ENCODE measurements around the gene ZXDC. TPM values are rescaled to one million over a fixed set of nuclear protein-coding genes. Genes with fewer than 3 reads are reported as not detected.

Gene ZXDC
- total and polyA plus RNA-seq, 9 of the 15 experiments (the other 6 are each of a cell fraction or from before 2014, with no cell fraction given) = 0.59 to 13.4 (median 7.3) TPM

DNA sequence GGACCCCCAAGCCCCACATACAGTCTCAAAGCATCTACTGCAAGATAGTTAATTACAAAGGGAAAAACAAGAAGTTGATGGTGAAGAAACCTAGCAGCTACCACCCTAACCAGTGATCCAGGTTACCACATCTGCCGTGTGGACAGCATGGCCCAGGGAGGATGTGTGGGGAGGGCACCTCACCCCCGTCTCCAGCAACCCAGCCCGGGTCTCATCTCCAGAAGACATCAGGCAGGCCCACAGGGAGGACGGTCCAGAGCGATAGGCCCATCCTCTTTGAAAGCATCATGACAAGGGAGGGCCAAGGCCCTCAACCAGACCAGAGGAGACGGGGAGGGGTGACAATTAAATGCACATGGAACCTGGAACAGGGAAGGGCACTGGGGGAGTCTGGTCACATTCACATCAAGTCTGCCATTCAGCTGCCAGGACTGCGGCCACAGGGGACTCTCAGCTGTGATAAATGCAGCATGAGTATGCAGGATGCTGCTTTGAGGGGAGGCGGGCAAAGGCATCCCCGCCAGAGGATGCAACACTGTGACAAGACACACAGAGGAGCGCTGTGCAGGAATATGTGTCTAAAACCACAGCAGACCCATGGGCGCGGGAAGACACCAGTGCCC lies 18.8 kb downstream of the ZXDC start:
- 80% methylated on average over 6 of the region's 12 CpGs for WGBS (ENCODE audit: insufficient coverage, low coverage, missing lambda C conversion rate)
- no peaks in the 10 kb centered on the region for H3K27me3 ChIP-seq (ENCODE audit: control insufficient read depth in 2 of 2, insufficient read depth in 2 of 2, low read length in 2 of 2)
- no peaks in the 10 kb centered on the region for H3K9me1 ChIP-seq (ENCODE audit: control insufficient read depth, insufficient read depth, low read length)
- DNase-seq (ENCODE audit: extremely low read depth in 1 of 4, low spot score in 3 of 4) (no peak), FAIRE-seq (no peak), ATAC-seq (no peak)
- H3K4me2 ChIP-seq (ENCODE audit: insufficient read depth, low read length) = no peak overlapping the region
- H2AFZ ChIP-seq (ENCODE audit: low read depth, low read length) = no peak overlapping the region
- no peaks in the 10 kb centered on the region; the same call in 2 of the 3 replicates for H3K79me2 ChIP-seq (ENCODE audit: control insufficient read depth, insufficient read depth, low read length)
- no peaks in the 10 kb centered on the region for H3K4me1 ChIP-seq (replicated peaks in 1 of 2; ENCODE audit: control insufficient read depth in 2 of 2, insufficient read depth in 2 of 2, low read length in 2 of 2)
- POLR2A ChIA-PET = interaction anchor here (0.7 to 0.8 kb wide), 2 partner anchors 22 to 38 kb away, joined by 3 to 4 read pairs; no protein-coding TSS in a partner anchor
- CTCF ChIA-PET (ENCODE audit: low intra/inter-chr PET ratio) = no interaction called here
- intact Hi-C loops (cut with micrococcal nuclease) (no loop called here), in situ Hi-C loops (cut with MboI) (no loop called here)
- peaks cover 67% of the 10 kb centered on the region for H3K36me3 ChIP-seq (ENCODE audit: control insufficient read depth, insufficient read depth, low read length)
- no peak overlapping the region for H3K9ac ChIP-seq (ENCODE audit: insufficient read depth in 1 of 2, low read depth in 2 of 2, low read length in 2 of 2)
- no peak for TF ChIP-seq HOXB6 (CRISPR knock-in tag; IDR thresholded peaks at IDR 0.05; ENCODE audit: borderline replicate concordance)
- TF ChIP-seq NELFE (IDR thresholded peaks at IDR 0.05; ENCODE audit: insufficient read depth, insufficient read length) = no peak
- TF ChIP-seq, protein P1, sequence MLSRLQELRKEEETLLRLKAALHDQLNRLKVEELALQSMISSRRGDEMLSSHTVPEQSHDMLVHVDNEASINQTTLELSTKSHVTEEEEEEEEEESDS (CRISPR knock-in tag; IDR thresholded peaks at IDR 0.05) = no peak
- H3K27ac ChIP-seq (ENCODE audit: extremely low read depth, low read depth, low read length) = no peak overlapping the region
- no peak overlapping the region for H3K4me3 ChIP-seq
- no peaks in the 10 kb centered on the region for H3K9me3 ChIP-seq (replicated peaks; ENCODE audit: control insufficient read depth, insufficient read depth, low read depth, low read length)
- H4K20me1 ChIP-seq (replicated peaks; ENCODE audit: control insufficient read depth, insufficient read depth, low read length) = no peaks in the 10 kb centered on the region
- no TSS peak for BruUV-seq (replicated peaks)

DNA sequence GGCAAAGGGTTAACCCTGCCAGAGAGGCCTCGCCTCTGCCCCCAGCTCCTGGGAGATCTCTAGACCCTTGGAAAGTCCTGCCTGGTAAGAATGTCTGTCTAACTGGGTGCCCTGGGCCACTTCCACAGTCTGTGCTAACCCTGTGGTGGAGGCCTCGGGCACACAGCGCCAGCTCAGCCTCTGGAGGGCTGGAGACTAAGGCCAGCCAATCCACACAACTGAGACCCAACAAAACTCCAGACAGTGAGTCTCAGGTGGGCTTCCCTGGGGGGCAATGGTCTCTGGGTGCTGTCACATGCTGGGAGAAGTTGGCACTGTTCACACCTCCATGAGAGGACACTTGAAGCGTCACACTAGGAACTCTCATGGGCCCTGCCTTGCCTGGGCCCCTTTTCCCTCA lies 19.5 kb downstream of the ZXDC start:
- DNase-seq (ENCODE audit: extremely low read depth in 1 of 4, low spot score in 3 of 4) (no peak), FAIRE-seq (no peak), ATAC-seq (no peak)
- in situ Hi-C loops (cut with MboI) = no loop called here
- ChIA-PET POLR2A (interaction anchor here (0.6 to 0.8 kb wide), 2 partner anchors 12 to 22 kb away, joined by 3 to 4 read pairs; no protein-coding TSS in a partner anchor), CTCF (ENCODE audit: low intra/inter-chr PET ratio) (no interaction called here)
- no TSS peak for BruUV-seq (replicated peaks)
- intact Hi-C loops (cut with micrococcal nuclease) = no loop called here
- Histone ChIP-seq H3K4me1 (replicated peaks in 1 of 2; ENCODE audit: control insufficient read depth in 2 of 2, insufficient read depth in 2 of 2, low read length in 2 of 2) (no peaks in the 10 kb centered on the region), H3K9me3 (replicated peaks; ENCODE audit: control insufficient read depth, insufficient read depth, low read depth, low read length) (no peaks in the 10 kb centered on the region), H3K79me2 (ENCODE audit: control insufficient read depth, insufficient read depth, low read length) (no peaks in the 10 kb centered on the region; the same call in 2 of the 3 replicates), H3K27ac (ENCODE audit: extremely low read depth, low read depth, low read length) (no peak overlapping the region), H3K9me1 (ENCODE audit: control insufficient read depth, insufficient read depth, low read length) (no peaks in the 10 kb centered on the region), H4K20me1 (replicated peaks; ENCODE audit: control insufficient read depth, insufficient read depth, low read length) (no peaks in the 10 kb centered on the region), H2AFZ (ENCODE audit: low read depth, low read length) (no peak overlapping the region), H3K9ac (ENCODE audit: insufficient read depth in 1 of 2, low read depth in 2 of 2, low read length in 2 of 2) (no peak overlapping the region), H3K4me2 (ENCODE audit: insufficient read depth, low read length) (no peak overlapping the region), H3K27me3 (ENCODE audit: control insufficient read depth in 2 of 2, insufficient read depth in 2 of 2, low read length in 2 of 2) (no peaks in the 10 kb centered on the region; a peak in 1 of 5 replicates), H3K36me3 (ENCODE audit: control insufficient read depth, insufficient read depth, low read length) (peaks cover 67% of the 10 kb centered on the region), H3K4me3 (no peak overlapping the region)
- 65% methylated on average over 4 of the region's 4 CpGs for WGBS (ENCODE audit: insufficient coverage, low coverage, missing lambda C conversion rate)
- TF ChIP-seq RAD21 (CRISPR knock-in tag; conservative IDR thresholded peaks at IDR 0.05 in 1 of 2, IDR thresholded peaks at IDR 0.05 in 1 of 2) (no peak), POLR2G (IDR thresholded peaks at IDR 0.05; ENCODE audit: low read depth, low read length) (no peak), KLF6 (CRISPR knock-in tag; IDR thresholded peaks at IDR 0.05; ENCODE audit: borderline replicate concordance) (no peak), SLC30A9 (CRISPR knock-in tag; IDR thresholded peaks at IDR 0.05) (no peak), HEY1 (CRISPR knock-in tag; IDR thresholded peaks at IDR 0.05; ENCODE audit: borderline replicate concordance) (no peak), MEIS2 (IDR thresholded peaks at IDR 0.05; ENCODE audit: partially characterized antibody) (no peak)
- TF ChIP-seq, protein P2, sequence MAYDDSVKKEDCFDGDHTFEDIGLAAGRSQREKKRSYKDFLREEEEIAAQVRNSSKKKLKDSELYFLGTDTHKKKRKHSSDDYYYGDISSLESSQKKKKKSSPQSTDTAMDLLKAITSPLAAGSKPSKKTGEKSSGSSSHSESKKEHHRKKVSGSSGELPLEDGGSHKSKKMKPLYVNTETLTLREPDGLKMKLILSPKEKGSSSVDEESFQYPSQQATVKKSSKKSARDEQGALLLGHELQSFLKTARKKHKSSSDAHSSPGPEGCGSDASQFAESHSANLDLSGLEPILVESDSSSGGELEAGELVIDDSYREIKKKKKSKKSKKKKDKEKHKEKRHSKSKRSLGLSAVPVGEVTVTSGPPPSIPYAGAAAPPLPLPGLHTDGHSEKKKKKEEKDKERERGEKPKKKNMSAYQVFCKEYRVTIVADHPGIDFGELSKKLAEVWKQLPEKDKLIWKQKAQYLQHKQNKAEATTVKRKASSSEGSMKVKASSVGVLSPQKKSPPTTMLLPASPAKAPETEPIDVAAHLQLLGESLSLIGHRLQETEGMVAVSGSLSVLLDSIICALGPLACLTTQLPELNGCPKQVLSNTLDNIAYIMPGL (CRISPR knock-in tag; IDR thresholded peaks at IDR 0.05) = no peak
- TF ChIP-seq, protein P3, sequence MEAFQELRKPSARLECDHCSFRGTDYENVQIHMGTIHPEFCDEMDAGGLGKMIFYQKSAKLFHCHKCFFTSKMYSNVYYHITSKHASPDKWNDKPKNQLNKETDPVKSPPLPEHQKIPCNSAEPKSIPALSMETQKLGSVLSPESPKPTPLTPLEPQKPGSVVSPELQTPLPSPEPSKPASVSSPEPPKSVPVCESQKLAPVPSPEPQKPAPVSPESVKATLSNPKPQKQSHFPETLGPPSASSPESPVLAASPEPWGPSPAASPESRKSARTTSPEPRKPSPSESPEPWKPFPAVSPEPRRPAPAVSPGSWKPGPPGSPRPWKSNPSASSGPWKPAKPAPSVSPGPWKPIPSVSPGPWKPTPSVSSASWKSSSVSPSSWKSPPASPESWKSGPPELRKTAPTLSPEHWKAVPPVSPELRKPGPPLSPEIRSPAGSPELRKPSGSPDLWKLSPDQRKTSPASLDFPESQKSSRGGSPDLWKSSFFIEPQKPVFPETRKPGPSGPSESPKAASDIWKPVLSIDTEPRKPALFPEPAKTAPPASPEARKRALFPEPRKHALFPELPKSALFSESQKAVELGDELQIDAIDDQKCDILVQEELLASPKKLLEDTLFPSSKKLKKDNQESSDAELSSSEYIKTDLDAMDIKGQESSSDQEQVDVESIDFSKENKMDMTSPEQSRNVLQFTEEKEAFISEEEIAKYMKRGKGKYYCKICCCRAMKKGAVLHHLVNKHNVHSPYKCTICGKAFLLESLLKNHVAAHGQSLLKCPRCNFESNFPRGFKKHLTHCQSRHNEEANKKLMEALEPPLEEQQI (IDR thresholded peaks at IDR 0.05) = no peak
